ENCODE measurements around the gene PPIF.

Gene PPIF

GRCh38 chr10:79320316-79320715 is 27.0 kb upstream of the PPIF start:
- TF ChIP-seq CTCF (IDR thresholded peaks at IDR 0.05; ENCODE audit: extremely low read depth, insufficient read depth, missing control alignments) = no peak
- DNase-seq (ENCODE audit: low spot score) = no peak
- in situ Hi-C loops (cut with MboI; ENCODE audit: low pct_unique_long_range_greater_than_20kb, low sequenced_read_pairs, unreplicated experiment) = no loop called here

GRCh38 chr10:79320820-79321493 is 26.3 kb upstream of the PPIF start:
- TF ChIP-seq CTCF (IDR thresholded peaks at IDR 0.05; ENCODE audit: extremely low read depth, insufficient read depth, missing control alignments) = no peak
- in situ Hi-C loops (cut with MboI; ENCODE audit: low pct_unique_long_range_greater_than_20kb, low sequenced_read_pairs, unreplicated experiment) = no loop called here
- DNase-seq (ENCODE audit: low spot score) = no peak

GRCh38 chr10:79321494-79321882 is 25.8 kb upstream of the PPIF start:
- DNase-seq (ENCODE audit: low spot score) = no peak
- in situ Hi-C loops (cut with MboI; ENCODE audit: low pct_unique_long_range_greater_than_20kb, low sequenced_read_pairs, unreplicated experiment) = no loop called here
- no peak for TF ChIP-seq CTCF (IDR thresholded peaks at IDR 0.05; ENCODE audit: extremely low read depth, insufficient read depth, missing control alignments)

- in situ Hi-C loops (cut with MboI; ENCODE audit: low pct_unique_long_range_greater_than_20kb, low sequenced_read_pairs, unreplicated experiment) = no loop called here
- no peak for DNase-seq (ENCODE audit: low spot score)
- no peak for TF ChIP-seq CTCF (IDR thresholded peaks at IDR 0.05; ENCODE audit: extremely low read depth, insufficient read depth, missing control alignments)
Measured at GRCh38 chr10:79321951-79322350, 25.3 kb upstream of the PPIF start.

- DNase-seq (ENCODE audit: low spot score) = no peak
- in situ Hi-C loops (cut with MboI; ENCODE audit: low pct_unique_long_range_greater_than_20kb, low sequenced_read_pairs, unreplicated experiment) = no loop called here
- no peak for TF ChIP-seq CTCF (IDR thresholded peaks at IDR 0.05; ENCODE audit: extremely low read depth, insufficient read depth, missing control alignments)
Measured at GRCh38 chr10:79322616-79323543, 24.4 kb upstream of the PPIF start.

DNA sequence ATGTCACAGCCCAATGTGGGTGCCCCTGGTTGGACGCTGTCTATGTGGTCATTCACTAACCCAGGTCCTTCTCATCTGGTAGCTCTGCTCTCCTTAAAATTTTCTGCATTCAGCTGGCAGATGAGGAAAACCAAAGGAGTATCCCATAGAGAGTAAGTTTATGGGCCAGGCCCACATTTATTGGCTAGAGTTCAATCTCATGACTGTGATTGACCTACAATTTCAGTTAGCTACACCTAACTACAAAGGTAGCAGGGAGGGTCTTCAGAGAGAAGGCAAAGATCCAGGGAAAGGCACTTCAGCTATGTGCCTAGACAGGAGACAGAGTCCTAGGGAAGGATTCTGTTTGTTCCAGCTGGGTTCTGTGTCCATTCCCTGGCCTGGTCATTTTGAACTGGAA is 23.7 kb upstream of the PPIF start:
- DNase-seq (ENCODE audit: low spot score) = no peak
- TF ChIP-seq CTCF (IDR thresholded peaks at IDR 0.05; ENCODE audit: extremely low read depth, insufficient read depth, missing control alignments) = no peak
- in situ Hi-C loops (cut with MboI; ENCODE audit: low pct_unique_long_range_greater_than_20kb, low sequenced_read_pairs, unreplicated experiment) = no loop called here
